ENCODE data around the gene BICD1.

BICD1 gene

DNA sequence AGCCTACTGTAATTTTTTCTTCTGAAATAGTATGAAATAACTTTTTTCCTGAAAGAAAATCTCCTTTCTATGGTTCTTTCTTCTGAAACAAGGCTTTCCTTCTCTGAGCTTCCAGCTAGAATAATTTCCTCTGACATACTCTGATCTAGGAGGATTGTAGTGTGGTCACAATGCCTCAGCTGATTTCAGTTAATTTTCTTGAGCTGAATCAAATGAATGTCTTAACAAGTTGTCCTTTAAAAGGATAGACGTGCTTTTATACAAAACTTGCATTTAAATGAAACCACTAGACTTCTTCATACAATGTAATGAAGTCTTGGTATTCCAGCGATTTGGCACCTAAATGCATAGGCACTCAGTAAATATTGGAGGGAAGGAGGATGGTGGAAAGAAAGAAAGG is 94.4 kb downstream of the BICD1 start:
- TF ChIP-seq TAF1 (IDR thresholded peaks at IDR 0.05; ENCODE audit: borderline replicate concordance, low read depth, low read length), result no peak
- TF ChIP-seq POLR2AphosphoS5 (IDR thresholded peaks at IDR 0.05; ENCODE audit: low read depth, low read length), result no peak
- TF ChIP-seq POLR2A (IDR thresholded peaks at IDR 0.05; ENCODE audit: low read depth, low read length), result no peak
- DNase-seq (ENCODE audit: insufficient read length) (no peak), FAIRE-seq (no peak)

DNA sequence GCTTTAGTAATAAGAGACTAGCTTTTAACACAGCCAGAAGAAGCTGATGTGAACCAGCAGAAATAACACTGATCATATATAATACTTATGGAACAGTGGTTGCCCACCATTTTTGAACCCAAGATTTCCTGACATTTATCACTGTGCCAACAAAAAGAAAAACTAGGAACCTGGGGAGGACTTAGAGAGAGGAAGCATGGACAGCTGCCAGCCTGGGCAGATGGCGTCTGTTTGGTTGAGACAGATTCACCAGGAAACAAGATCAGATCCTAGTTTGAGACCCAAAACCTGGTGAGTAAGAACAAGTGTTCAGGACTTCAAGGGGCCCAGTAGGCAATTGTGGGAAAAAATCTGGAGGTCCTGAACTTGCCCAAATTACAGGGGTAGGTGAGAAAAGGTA is 95.3 kb downstream of the BICD1 start:
- TF ChIP-seq POLR2AphosphoS5 (IDR thresholded peaks at IDR 0.05; ENCODE audit: low read depth, low read length) (no peak), POLR2A (IDR thresholded peaks at IDR 0.05; ENCODE audit: low read depth, low read length) (no peak)
- FAIRE-seq (no peak), DNase-seq (ENCODE audit: insufficient read length) (no peak)

DNA sequence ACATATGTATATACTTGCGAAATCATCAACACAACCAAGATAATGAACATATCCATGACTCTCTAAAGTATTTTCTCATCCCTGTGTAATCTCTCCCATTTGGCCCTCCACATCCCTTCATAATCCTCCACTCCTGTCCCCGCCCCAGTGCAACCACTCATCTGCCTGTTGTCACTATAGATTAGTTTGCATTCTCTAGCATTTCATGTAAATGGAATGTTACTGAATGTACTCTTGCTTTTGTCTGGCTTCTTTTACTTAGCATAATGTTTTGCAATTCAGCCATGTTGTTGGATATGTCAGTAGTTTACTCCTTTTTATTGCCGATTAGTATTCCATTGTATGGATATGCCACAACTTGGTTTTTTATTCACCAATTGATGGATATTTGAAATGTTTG is 99.1 kb downstream of the BICD1 start:
- FAIRE-seq, result no peak
- TF ChIP-seq TAF1 (IDR thresholded peaks at IDR 0.05; ENCODE audit: borderline replicate concordance, low read depth, low read length), result no peak
- no peak for TF ChIP-seq POLR2A (IDR thresholded peaks at IDR 0.05; ENCODE audit: low read depth, low read length)
- no peak for TF ChIP-seq POLR2AphosphoS5 (IDR thresholded peaks at IDR 0.05; ENCODE audit: low read depth, low read length)
- no peak for DNase-seq (ENCODE audit: insufficient read length)

DNA sequence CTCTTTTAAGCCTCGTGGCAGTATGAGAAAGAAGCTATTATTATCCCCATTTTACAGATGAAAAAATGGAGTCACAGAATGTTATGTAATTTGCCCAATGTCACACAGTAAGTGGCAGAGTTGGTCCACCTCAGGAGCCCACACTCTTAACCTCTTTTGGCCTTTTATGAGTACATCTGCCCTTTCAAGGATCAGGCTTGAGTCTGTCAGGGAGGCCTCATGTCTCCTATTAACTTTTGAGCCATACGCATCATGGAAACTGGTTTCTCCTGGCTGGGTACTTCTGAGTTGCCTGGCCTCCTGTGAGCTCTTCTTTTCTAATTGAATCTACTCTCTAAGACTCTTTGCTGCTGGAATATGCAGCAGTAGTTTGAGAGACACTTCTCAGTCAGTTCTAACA is 101.7 kb downstream of the BICD1 start:
- no peak for DNase-seq (ENCODE audit: insufficient read length)
- no peak for FAIRE-seq
- TF ChIP-seq POLR2A (IDR thresholded peaks at IDR 0.05; ENCODE audit: low read depth, low read length) (no peak), TAF1 (IDR thresholded peaks at IDR 0.05; ENCODE audit: borderline replicate concordance, low read depth, low read length) (no peak), POLR2AphosphoS5 (IDR thresholded peaks at IDR 0.05; ENCODE audit: low read depth, low read length) (no peak)

DNA sequence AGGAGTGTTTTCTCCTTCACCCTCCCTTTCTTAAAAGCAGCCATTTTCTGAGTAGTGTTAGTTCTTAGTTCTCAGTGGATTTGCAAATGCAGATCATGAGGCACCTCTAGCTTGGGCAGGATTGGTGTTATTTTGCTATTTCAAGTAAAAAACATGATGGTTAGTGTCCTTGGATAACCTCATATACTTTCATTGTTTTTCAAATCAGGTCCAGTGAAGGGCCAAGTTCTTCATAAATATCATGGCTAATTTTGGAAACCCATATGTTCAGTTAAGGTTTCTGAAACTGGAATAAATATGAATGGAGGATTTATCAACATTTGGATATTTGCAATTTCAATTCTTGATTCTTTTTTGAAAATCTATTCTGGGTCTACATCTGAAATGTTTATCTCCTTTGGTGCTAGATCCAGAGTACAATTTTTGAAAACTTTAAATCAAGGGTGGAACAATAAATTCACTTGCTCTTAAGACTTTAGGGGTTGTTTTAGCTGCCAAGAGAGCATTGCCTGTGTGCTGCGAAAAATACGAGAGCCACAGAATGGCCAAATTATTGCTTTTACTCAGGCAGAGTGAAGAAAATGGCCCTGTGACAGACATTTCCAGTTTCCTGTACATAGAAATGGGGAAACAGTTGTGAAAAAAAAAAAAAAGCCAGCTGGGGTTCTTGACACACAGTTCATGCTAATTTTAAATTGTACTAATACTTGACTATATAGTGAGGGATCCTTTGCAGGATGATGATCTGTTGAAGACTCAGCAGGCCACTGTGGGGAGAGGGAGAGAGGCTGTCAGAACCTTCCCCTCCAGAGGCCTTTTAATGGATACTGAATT is 104.6 kb downstream of the BICD1 start:
- FAIRE-seq (no peak), DNase-seq (ENCODE audit: insufficient read length) (no peak)
- no peak for TF ChIP-seq TAF1 (IDR thresholded peaks at IDR 0.05; ENCODE audit: borderline replicate concordance, low read depth, low read length)
- TF ChIP-seq POLR2A (IDR thresholded peaks at IDR 0.05; ENCODE audit: low read depth, low read length), result no peak
- no peak for TF ChIP-seq POLR2AphosphoS5 (IDR thresholded peaks at IDR 0.05; ENCODE audit: low read depth, low read length)

DNA sequence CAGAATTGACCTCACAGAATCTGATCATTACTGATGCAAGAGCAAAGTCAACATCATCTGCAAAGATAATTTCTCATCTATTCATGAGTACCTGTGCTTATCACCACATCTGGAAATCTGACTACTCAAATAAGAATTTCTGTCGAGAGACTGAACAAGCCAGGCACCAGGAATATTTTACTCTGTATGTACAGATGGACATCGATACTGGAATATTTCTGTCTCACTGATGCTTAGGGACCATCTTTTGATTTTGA is 105.2 kb downstream of the BICD1 start:
- no peak for TF ChIP-seq TAF1 (IDR thresholded peaks at IDR 0.05; ENCODE audit: borderline replicate concordance, low read depth, low read length)
- no peak for TF ChIP-seq POLR2AphosphoS5 (IDR thresholded peaks at IDR 0.05; ENCODE audit: low read depth, low read length)
- TF ChIP-seq POLR2A (IDR thresholded peaks at IDR 0.05; ENCODE audit: low read depth, low read length), result no peak
- FAIRE-seq (no peak), DNase-seq (ENCODE audit: insufficient read length) (no peak)

DNA sequence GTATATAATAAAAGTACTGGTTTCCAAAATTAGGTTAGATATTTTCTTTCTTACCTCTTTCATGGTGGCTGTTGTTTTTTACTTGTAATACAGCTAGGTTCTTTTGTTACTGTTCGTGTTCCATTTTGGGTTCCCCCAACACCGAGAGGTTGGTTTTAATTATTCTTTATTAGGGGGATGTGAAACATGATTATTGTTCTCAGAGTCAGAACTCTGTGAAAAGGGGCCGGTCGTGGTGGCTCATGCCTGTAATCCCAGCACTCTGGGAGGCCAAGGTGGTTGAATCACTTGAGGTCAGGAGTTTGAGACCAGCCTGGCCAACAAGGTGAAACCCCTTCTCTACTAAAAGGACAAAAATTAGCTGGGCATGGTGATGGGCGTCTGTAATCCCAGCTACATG is 108.1 kb downstream of the BICD1 start:
- no peak for DNase-seq (ENCODE audit: insufficient read length)
- no peak for FAIRE-seq
- no peak for TF ChIP-seq POLR2AphosphoS5 (IDR thresholded peaks at IDR 0.05; ENCODE audit: low read depth, low read length)
- no peak for TF ChIP-seq POLR2A (IDR thresholded peaks at IDR 0.05; ENCODE audit: low read depth, low read length)
- no peak for TF ChIP-seq TAF1 (IDR thresholded peaks at IDR 0.05; ENCODE audit: borderline replicate concordance, low read depth, low read length)

DNA sequence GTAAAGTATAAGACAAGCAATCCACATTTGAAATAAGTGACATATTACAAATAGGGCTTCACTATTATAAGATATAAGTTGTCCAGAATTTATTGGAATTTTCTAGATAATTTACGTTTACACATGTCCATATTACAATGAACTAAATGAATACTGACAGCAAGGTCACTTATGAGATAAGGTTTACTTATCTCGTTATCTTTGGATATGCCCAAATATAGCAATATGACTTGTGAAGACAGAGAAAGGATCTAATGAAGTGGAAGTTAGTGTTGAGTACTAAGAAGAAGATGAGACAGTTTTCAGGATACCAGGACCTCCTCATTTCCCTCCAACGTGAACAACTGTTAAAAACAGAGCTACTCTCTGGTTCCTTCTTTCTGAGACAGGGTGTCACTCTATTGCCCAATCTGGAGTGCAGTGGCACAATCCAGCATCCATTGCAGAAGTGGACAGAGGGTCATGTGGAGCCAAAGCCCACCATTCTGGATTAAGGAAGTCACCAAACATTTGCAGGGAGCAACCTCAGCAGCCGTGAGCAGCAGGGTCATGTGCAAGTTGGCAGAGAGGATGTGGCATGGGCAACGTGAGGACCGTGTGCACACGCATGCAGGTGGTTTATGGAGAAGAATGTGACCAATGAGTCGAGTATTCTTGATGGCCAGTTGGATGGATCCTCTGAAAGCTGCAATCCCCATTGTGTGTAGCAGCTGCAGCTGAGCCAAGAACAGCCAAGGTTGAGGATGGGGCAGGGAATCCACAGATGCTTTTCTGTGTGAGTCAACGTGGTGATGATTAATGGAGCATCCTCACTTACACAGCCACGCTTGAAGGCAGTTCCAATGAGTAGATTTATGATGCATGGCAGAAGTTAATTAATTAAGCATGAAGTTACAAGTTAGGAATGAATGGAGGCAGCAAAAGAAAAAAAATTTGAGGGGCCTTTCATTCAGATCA is 111.0 kb downstream of the BICD1 start:
- no peak for DNase-seq (ENCODE audit: insufficient read length)
- TF ChIP-seq POLR2AphosphoS5 (IDR thresholded peaks at IDR 0.05; ENCODE audit: low read depth, low read length) (no peak), POLR2A (IDR thresholded peaks at IDR 0.05; ENCODE audit: low read depth, low read length) (no peak), TAF1 (IDR thresholded peaks at IDR 0.05; ENCODE audit: borderline replicate concordance, low read depth, low read length) (no peak)
- FAIRE-seq, result no peak

DNA sequence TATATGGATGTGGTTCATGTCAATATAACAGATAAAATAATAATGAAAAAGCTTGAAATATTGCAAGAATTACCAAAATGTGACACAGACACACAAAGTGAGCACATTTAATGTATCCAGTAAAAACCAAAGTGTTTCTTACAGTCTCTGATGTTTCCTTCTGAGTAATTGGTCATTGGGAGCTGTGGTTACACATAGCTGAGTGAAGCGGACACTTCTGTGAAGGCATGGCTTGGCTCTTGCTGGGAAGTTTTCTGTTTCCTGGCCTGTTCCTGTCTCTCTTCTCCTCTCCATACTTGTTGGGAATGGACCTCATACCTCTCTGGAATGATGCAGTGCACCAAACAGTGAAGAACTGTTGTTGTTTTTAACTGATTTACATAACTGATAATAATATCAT is 117.3 kb downstream of the BICD1 start:
- no peak for TF ChIP-seq POLR2A (IDR thresholded peaks at IDR 0.05; ENCODE audit: low read depth, low read length)
- TF ChIP-seq TAF1 (IDR thresholded peaks at IDR 0.05; ENCODE audit: borderline replicate concordance, low read depth, low read length), result no peak
- no peak for TF ChIP-seq POLR2AphosphoS5 (IDR thresholded peaks at IDR 0.05; ENCODE audit: low read depth, low read length)
- FAIRE-seq (peak; percentile 58), DNase-seq (ENCODE audit: insufficient read length) (no peak)

DNA sequence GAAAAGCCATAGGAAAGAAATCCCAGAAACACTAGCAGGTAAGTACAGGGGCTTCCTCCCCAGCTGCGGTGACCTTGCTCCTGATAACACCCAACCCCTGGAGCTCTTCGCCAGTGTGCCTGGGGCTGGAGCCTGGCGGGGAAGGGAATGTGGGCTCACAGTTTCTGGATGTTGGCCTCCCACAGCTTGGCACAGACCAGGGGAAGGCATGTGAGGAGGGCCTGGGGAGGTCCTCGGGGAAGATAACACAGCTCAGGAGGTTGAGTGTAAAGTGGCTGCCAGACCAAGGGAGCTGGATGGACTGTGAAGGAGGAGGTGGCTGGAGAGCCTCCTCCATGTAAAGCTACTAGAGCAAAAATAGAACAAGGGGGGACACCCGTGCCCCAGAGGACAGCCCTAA is 120.1 kb downstream of the BICD1 start:
- DNase-seq (ENCODE audit: insufficient read length), result no peak
- TF ChIP-seq POLR2A (IDR thresholded peaks at IDR 0.05; ENCODE audit: low read depth, low read length), result no peak
- no peak for TF ChIP-seq TAF1 (IDR thresholded peaks at IDR 0.05; ENCODE audit: borderline replicate concordance, low read depth, low read length)
- no peak for TF ChIP-seq POLR2AphosphoS5 (IDR thresholded peaks at IDR 0.05; ENCODE audit: low read depth, low read length)
- FAIRE-seq, result no peak

DNA sequence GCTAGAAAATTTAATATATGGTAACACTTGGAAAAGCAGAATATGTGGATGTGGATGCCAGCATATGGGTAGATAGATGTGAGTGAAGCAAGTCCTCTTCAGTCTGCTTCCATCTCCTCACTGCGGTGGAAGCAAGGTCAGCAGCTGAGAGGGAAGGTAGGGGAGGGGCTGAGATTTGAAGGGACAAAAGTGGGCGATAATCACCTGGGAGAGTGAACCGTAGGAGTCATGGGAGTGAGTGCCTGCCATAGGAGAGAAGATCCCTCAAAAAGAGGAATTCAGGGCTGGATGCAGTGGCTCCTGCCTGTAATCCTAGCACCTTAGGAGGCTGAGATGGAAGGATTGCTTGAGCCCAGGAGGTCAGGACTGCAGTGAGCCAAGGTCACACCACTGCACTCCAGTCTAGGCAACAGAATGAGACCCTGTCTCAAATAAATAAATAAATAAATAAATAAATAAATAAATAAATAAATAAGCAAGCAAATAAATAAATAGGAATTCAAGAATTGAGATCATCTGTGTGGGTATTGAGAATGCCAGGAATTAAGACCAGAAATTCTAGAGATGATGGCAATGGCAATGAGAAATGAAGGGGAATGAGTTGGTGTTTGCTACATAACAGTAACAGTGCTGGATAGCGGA is 123.4 kb downstream of the BICD1 start:
- DNase-seq (ENCODE audit: insufficient read length) (no peak), FAIRE-seq (no peak)
- no peak for TF ChIP-seq POLR2AphosphoS5 (IDR thresholded peaks at IDR 0.05; ENCODE audit: low read depth, low read length)
- TF ChIP-seq POLR2A (IDR thresholded peaks at IDR 0.05; ENCODE audit: low read depth, low read length), result no peak
- TF ChIP-seq TAF1 (IDR thresholded peaks at IDR 0.05; ENCODE audit: borderline replicate concordance, low read depth, low read length), result no peak

Measured in GM12892 (cell line).